Heart left ventricle (tissue), 13 donors: ENCODE data around the gene SLX4IP.
A peak's percentile ranks its signal among the peaks of the same experiment; 100 is the strongest.

Experiments
- CTCF ChIP-seq, 12 donors: fragments of 200-600 bp; sonication (generic) in 4 of 12; IDR thresholded peaks; one replicate each; pipeline versions ENCODE4 v1.5.0 to v1.8.0; 2018 to 2022; ENCODE audit warnings: antibody characterized with exemption in 12 of 12, mild to moderate bottlenecking in 5 of 12
- POLR2A ChIP-seq, 2 donors: fragments of 450-650 bp; IDR thresholded peaks; one replicate each; pipeline ENCODE4 v1.6.1; 2017; ENCODE audit warnings: antibody characterized with exemption in 2 of 2, mild to moderate bottlenecking in 2 of 2, moderate library complexity in 2 of 2
- donor health status: ischemic (EF 13 %, LVEDD 7.1; RV severe dilation, severe dysfunction).
- donor health status: DM: no; HTN: yes; CAD: no.
- donor health status: DM: no; HTN: no; CAD: no.
- donor health status: ischemic (EF 25% LVEDD 6.9; RV normal size, moderate dysfunction).
- donor health status: ischemic (EF 25% LVEDD 5.7; RV mildly dilated, moderate dysfunction).
- donor health status: ischemic (EF 35%, LVEDD 5.7; RV mildly dilated, moderate dysfunction).
- donor health status: nonischemic (EF 11% LVEDD 7.7; RV severe dilation, severe dysfunction).
- donor health status: DM: yes; HTN: yes; CAD: no.
- donor health status: PGD.
- donor health status: ischemic (EF 29% LVEDD 5.4; RV normal size, mild dysfunction).
- donor health status: nonischemic (EF 23%, LVEDD 6.1; RV moderate dilation, normal function).

GRCh38 chr20:10427060-10427692 lies 7.9 kb upstream of the SLX4IP start:
- TF ChIP-seq CTCF (IDR thresholded peaks at IDR 0.05) (peak; percentile 64 to 87 (median 75)), POLR2A (IDR thresholded peaks at IDR 0.05) (no peak)
